SK-N-SH (cell line): ENCODE data around the gene NANOGP8. TPM values are rescaled to one million over a fixed set of nuclear protein-coding genes. Genes with fewer than 3 reads are reported as not detected.

Source experiments
- CTCF ChIA-PET: fragments of 300-600, 350-600 bp; formaldehyde crosslinking; extraction: SDS; loops from one replicate; lab custom pipeline; 2021; lab: Yijun Ruan, JAX
- POLR2A ChIA-PET: fragments of 350-600 bp; sonication (Branson Sonifier 250); formaldehyde crosslinking; extraction: SDS; loops from one replicate; lab custom pipeline; 2020; ENCODE audit warnings: antibody characterized with exemption, inconsistent platforms; lab: Yijun Ruan, JAX
- DNase-seq: peaks from one replicate; pipeline ENCODE4 v3.0.0; 2012
- H2AFZ ChIP-seq: fragments of 200-600 bp; sonication (generic); 2 replicates; pipeline ENCODE4 v1.8.1; 2016; ENCODE audit warnings: antibody characterized with exemption, mild to moderate bottlenecking, low read depth
- H3F3A ChIP-seq: fragments of 200-600 bp; sonication (generic); replicated peaks from 2 replicates; pipeline ENCODE3; 2016; ENCODE audit warnings: antibody characterized with exemption, mild to moderate bottlenecking; ENCODE audit not compliant: insufficient read depth
- H3K27ac ChIP-seq, 2 experiments: fragments of 200-500 bp in 1 of 2; fragments of 200-600 bp in 1 of 2; sonication (Bioruptor generic) in 1 of 2; sonication (generic), shearing (Covaris generic) in 1 of 2; 2 replicates each; pipeline versions ENCODE4 v1.5.1 to v1.6.1; 2014 to 2016; ENCODE audit warnings: low read depth in 2 of 2, inconsistent platforms in 1 of 2, low read length in 1 of 2, mild to moderate bottlenecking in 1 of 2, mixed read lengths in 1 of 2
- H3K27me3 ChIP-seq: fragments of 200-600 bp; sonication (generic), shearing (Covaris generic); 2 replicates; pipeline ENCODE4 v1.6.1; 2016; ENCODE audit warnings: mixed run types; ENCODE audit not compliant: insufficient read depth
- H3K36me3 ChIP-seq, 2 experiments: fragments of 200-500 bp in 1 of 2; fragments of 200-600 bp in 1 of 2; sonication (Bioruptor generic) in 1 of 2; sonication (generic) in 1 of 2; replicated peaks in 1 of 2; 2 replicates each; pipeline versions ENCODE3 to v1.5.1; 2014 to 2016; ENCODE audit warnings: low read length in 1 of 2, mild to moderate bottlenecking in 1 of 2; ENCODE audit not compliant: insufficient read depth in 2 of 2, control insufficient read depth in 1 of 2
- H3K4me1 ChIP-seq, 2 experiments: fragments of 200-500 bp in 1 of 2; fragments of 200-600 bp in 1 of 2; sonication (Bioruptor generic) in 1 of 2; sonication (generic), shearing (Covaris generic) in 1 of 2; 2 replicates each; pipeline versions ENCODE4 v1.5.1 to v1.6.1; 2014 to 2016; ENCODE audit warnings: low read depth in 1 of 2, low read length in 1 of 2, mixed run types in 1 of 2; ENCODE audit not compliant: insufficient read depth in 2 of 2, control insufficient read depth in 1 of 2
- H3K4me2 ChIP-seq: fragments of 200-600 bp; sonication (generic), shearing (Covaris generic); 2 replicates; pipeline ENCODE4 v1.6.1; 2017; ENCODE audit warnings: mixed run types
- H3K4me3 ChIP-seq, 2 experiments: fragments of 200-500 bp in 1 of 2; fragments of 200-600 bp in 1 of 2; sonication (Bioruptor generic) in 1 of 2; sonication (generic), shearing (Covaris generic) in 1 of 2; 2 replicates each; pipeline versions ENCODE4 v1.5.1 to v1.8.1; 2014 to 2016; ENCODE audit warnings: low read depth in 2 of 2, inconsistent platforms in 1 of 2, low read length in 1 of 2, mild to moderate bottlenecking in 1 of 2, mixed read lengths in 1 of 2, moderate library complexity in 1 of 2
- H3K79me2 ChIP-seq: fragments of 200-600 bp; sonication (generic); 2 replicates; pipeline ENCODE4 v1.8.1; 2017; ENCODE audit warnings: mild to moderate bottlenecking; ENCODE audit not compliant: insufficient read depth
- H3K9ac ChIP-seq: fragments of 200-600 bp; sonication (generic); 2 replicates; pipeline ENCODE4 v1.6.1; 2017; ENCODE audit warnings: mixed run types
- H3K9me2 ChIP-seq: fragments of 200-600 bp; sonication (generic); 2 replicates; pipeline ENCODE4 v1.6.1; 2017; ENCODE audit warnings: mixed run types
- H3K9me3 ChIP-seq: fragments of 200-600 bp; sonication (generic); 2 replicates; pipeline ENCODE4 v1.6.1; 2017; ENCODE audit warnings: mixed run types, mild to moderate bottlenecking, moderate library complexity
- H4K20me1 ChIP-seq: fragments of 200-600 bp; sonication (generic); 2 replicates; pipeline ENCODE4 v1.6.1; 2017; ENCODE audit warnings: mild to moderate bottlenecking, mixed run types; ENCODE audit not compliant: insufficient read depth
- EP300 ChIP-seq, 2 experiments: IDR thresholded peaks; 2 replicates each; pipeline versions ENCODE4 v1.4.0 to v1.6.1; 2012; ENCODE audit warnings: borderline replicate concordance in 1 of 2, low read depth in 1 of 2, low read length in 1 of 2
- EZH2phosphoT487 ChIP-seq: fragments of 200-600 bp; sonication (generic); IDR thresholded peaks from 2 replicates; pipeline ENCODE4 v1.6.1; 2017; ENCODE audit warnings: low read depth, mixed run types, mild to moderate bottlenecking, antibody characterized with exemption, moderate library complexity, borderline replicate concordance
- FOSL2 ChIP-seq: IDR thresholded peaks from 2 replicates; pipeline ENCODE4 v1.4.0; 2012; ENCODE audit warnings: low read depth, mild to moderate bottlenecking, moderate library complexity, borderline replicate concordance
- FOXJ3 ChIP-seq: sonication (generic); formaldehyde crosslinking; IDR thresholded peaks from 2 replicates; pipeline ENCODE4 v1.5.1; 2020; ENCODE audit warnings: mild to moderate bottlenecking, missing genetic modification reagents
- FOXM1 ChIP-seq: IDR thresholded peaks from 2 replicates; pipeline ENCODE4 v1.4.0; 2012; ENCODE audit warnings: low read depth, mild to moderate bottlenecking
- GATA2 ChIP-seq: sonication (generic); formaldehyde crosslinking; IDR thresholded peaks from 2 replicates; pipeline ENCODE4 v1.5.0; 2020; ENCODE audit warnings: mild to moderate bottlenecking, missing genetic modification reagents
- JUND ChIP-seq: IDR thresholded peaks from 2 replicates; pipeline ENCODE4 v1.4.0; 2012
- NRF1 ChIP-seq: IDR thresholded peaks from 2 replicates; pipeline ENCODE4 v1.6.1; 2012; ENCODE audit warnings: low read depth, mild to moderate bottlenecking, low read length
- RAD21 ChIP-seq: IDR thresholded peaks from 2 replicates; pipeline ENCODE4 v1.6.1; 2012; ENCODE audit warnings: mild to moderate bottlenecking, low read length
- SIN3A ChIP-seq: IDR thresholded peaks from 2 replicates; pipeline ENCODE4 v1.6.1; 2012; ENCODE audit warnings: low read depth, mild to moderate bottlenecking, low read length, moderate library complexity, borderline replicate concordance
- USF2 ChIP-seq: fragments of 150-350 bp; IDR thresholded peaks from 2 replicates; pipeline ENCODE4 v1.6.1; 2017; ENCODE audit warnings: antibody characterized with exemption, low read length, low read depth, borderline replicate concordance
- ZBTB33 ChIP-seq: IDR thresholded peaks from 2 replicates; pipeline ENCODE4 v1.4.0; 2012; ENCODE audit warnings: low read depth, borderline replicate concordance
- WGBS: methylation state at CpG from one replicate; pipeline ENCODE4 v1.1.6; 2017; ENCODE audit warnings: low lambda C conversion rate; 5-methylcytosine and 5-hydroxymethylcytosine counted together
- polyA plus RNA-seq, 3 experiments: library from polyadenylated mRNA; depleted of rRNA; stranded (reverse); fragments of >200 nt; gene quantifications; 2 replicates each; pipeline ENCODE4 v1.2.3, GENCODE V29; 2012
- TF ChIP-seq, protein P1 (sequence below): IDR thresholded peaks from 2 replicates; pipeline ENCODE4 v1.4.0; 2012; ENCODE audit warnings: low read depth, borderline replicate concordance

NANOGP8 gene
- polyA plus RNA-seq, 1 of the 3 experiments (the other 2 are of a cell fraction): not detected

GRCh38 chr15:35117543-35118265 lies 32.6 kb upstream of the NANOGP8 start:
- Histone ChIP-seq H3F3A (peaks cover 5% of the 10 kb centered on the region), H3K4me2 (no peak overlapping the region), H3K27me3 (no peaks in the 10 kb centered on the region), H2AFZ (no peak overlapping the region), H3K4me1 (peaks cover 0 to 5% of the 10 kb centered on the region in 2 experiments; a peak in 2 of 4 replicates), H3K27ac (no peak overlapping the region), H3K36me3 (no peaks in the 10 kb centered on the region), H3K79me2 (no peaks in the 10 kb centered on the region), H3K9me3 (no peaks in the 10 kb centered on the region), H4K20me1 (no peaks in the 10 kb centered on the region), H3K9ac (no peak overlapping the region), H3K9me2 (no peaks in the 10 kb centered on the region), H3K4me3 (no peak overlapping the region)
- no peak for DNase-seq
- TF ChIP-seq, protein P1, sequence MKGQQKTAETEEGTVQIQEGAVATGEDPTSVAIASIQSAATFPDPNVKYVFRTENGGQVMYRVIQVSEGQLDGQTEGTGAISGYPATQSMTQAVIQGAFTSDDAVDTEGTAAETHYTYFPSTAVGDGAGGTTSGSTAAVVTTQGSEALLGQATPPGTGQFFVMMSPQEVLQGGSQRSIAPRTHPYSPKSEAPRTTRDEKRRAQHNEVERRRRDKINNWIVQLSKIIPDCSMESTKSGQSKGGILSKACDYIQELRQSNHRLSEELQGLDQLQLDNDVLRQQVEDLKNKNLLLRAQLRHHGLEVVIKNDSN: no peak
- TF ChIP-seq FOXM1: no peak
- TF ChIP-seq USF2: no peak
- TF ChIP-seq FOXJ3 (CRISPR knock-in tag): no peak
- TF ChIP-seq SIN3A: no peak
- no peak for TF ChIP-seq RAD21
- TF ChIP-seq JUND: no peak
- TF ChIP-seq EZH2phosphoT487: no peak
- no peak for TF ChIP-seq NRF1
- no peak for TF ChIP-seq GATA2 (CRISPR knock-in tag)
- no peak for TF ChIP-seq EP300 (IDR thresholded peaks at IDR 0.05; ENCODE audit: borderline replicate concordance in 1 of 2, low read depth in 1 of 2, low read length in 1 of 2)
- no peak for TF ChIP-seq FOSL2
- TF ChIP-seq ZBTB33: no peak
- ChIA-PET CTCF (interaction anchor here (0.8 kb wide), 1 partner anchor 28 kb away, joined by 3 read pairs; no protein-coding TSS in a partner anchor), POLR2A (no interaction called here)
- 75% methylated on average over 2 of the region's 2 CpGs for WGBS
